GM21528 (cell line): ENCODE results near the gene BLOC1S2.
"Not testable (repeated sequence)": the region's sequence is repeated elsewhere in the genome, so short reads cannot be mapped to it uniquely, and the experiment has no call there.

ENCODE experiments used
- ATAC-seq: cut with Tn5 transposase; IDR thresholded peaks from one replicate; pipeline ENCODE4 v1.9.1; 2021; ENCODE audit warnings: mild to moderate bottlenecking, moderate library complexity; ENCODE audit not compliant: unreplicated experiment, low FRiP score

BLOC1S2 gene

DNA sequence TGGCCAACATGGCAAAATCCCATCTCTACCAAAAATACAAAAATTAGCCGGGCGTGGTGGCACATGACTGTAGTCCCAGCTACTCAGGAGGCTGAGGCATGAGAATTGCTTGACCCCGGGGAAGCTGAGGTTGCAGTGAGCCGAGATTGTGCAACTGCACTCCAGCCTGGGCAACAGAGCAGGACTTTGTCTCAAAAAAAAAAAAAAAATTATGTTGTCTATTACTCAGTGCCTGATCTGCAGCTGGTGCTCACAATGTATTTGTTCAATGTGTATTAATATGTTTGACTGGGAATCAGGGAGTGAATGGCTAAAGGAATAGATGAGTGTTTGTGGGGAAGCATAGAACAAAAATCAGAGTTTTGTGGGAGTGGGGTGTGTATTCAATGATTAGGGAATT, 5.8 kb upstream of the BLOC1S2 start:
- not testable (repeated sequence) for ATAC-seq

DNA sequence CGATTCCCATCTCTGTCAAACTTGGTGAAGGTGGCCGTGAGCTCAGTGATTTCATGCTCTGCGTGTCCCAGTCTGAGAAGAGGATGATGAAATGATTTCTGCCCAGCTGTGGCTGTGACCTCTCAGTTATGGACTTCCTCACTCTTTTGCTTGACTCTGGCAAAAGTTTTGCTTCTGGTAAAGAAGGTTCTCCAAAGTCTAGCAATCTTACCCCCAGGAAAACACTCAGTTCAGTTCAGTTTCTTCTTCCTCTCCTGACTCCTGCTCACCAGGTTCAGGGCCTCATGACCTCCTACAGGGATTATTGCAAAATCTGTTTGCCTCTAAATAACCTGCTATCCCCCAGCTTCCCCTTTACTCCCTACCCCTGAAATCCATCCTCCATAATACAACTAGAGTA, 4.9 kb upstream of the BLOC1S2 start:
- no peak for ATAC-seq

DNA sequence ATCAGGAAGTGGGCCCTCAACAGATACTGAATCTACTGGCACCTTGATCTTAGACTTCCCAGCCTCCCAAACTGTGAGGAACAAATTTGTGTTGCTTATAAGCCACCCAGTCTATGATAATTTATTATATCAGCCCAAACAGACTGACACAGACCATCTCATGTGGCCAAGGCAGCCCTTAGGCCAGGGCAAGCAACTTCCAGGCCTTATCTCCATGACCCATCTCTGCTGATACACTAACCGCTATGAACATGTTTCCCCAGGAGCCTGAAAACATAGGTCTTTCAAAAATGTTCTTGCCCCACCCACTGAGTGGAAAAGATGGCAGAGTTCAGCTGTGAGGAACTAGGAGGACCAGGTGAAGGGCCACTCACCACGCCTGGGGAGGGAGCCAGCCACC, 3.2 kb upstream of the BLOC1S2 start:
- no peak for ATAC-seq

DNA sequence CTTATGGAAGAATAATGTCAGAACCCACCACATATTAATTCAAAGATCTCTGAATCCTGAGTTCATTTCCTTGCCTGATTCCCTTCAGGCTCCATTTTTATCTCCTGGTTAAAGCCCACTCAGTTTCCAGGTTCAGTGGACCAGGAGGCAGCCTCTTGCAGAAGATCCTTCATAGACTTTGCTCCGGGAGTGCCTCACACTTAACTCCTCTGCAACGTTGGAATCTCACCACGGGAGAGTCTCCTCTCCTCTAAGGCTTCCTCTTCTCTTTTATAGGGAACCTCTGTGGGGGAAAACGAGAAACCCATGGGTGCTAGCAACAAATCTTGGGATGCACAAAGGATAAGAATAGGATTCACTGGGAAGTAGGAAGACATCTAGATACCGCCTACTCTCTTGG, 1.7 kb upstream of the BLOC1S2 start:
- no peak for ATAC-seq

DNA sequence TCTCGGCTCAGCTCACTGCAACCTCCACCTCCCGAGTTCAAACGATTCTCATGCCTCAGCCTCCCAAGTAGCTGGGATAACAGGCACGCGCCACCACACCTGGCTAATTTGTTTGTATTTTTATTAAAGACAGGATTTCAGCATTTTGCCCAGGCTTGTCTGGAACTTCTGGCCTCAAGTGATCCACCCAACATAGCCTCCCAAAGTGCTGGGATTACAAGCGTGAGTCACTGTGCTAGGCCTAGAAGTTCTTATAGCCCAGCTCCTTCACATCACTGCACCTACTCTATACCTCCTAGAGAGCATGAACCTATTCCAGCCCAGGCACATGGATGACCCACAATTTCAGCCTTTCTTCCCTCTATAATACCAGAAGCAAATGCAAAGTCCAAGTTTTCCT, 1.3 kb upstream of the BLOC1S2 start:
- no peak for ATAC-seq

DNA sequence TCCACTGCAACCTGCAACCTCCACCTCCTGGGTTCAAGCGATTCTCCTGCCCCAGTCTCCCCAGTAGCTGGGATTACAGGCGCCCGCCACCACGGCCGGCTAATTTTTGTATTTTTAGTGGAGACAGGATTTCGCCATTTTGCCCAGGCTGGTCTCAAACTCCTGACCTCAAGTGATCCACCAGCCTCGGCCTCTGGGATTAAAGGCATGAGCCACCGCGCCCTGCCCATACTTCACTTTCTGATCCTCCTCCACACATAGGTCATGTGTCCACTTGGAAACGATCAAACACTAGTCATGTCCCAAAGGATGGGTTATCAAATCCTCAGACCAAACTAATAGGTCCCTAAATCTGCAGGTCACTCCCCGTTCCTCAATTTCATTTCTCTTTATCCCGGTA, 1.2 kb downstream of the BLOC1S2 start:
- ATAC-seq = not testable (repeated sequence)

DNA sequence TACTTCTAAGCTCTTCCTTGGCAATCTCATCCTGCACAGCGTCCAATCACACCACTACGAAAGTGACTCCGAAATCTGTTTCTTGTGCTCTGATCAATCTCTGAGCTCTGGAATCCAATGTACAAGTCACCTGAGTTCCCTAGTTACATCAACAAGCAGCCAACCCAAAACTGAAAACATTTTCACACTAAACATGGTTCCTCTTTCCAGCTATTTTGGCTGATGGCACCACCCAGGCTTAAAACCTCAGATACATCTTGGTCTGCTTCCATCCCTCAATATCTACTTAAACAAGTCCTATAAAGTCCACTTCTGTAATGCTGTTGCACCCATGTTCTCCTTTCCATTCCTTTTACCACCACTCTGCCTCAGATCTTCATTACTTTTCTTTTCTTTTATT, 3.6 kb downstream of the BLOC1S2 start:
- no peak for ATAC-seq

DNA sequence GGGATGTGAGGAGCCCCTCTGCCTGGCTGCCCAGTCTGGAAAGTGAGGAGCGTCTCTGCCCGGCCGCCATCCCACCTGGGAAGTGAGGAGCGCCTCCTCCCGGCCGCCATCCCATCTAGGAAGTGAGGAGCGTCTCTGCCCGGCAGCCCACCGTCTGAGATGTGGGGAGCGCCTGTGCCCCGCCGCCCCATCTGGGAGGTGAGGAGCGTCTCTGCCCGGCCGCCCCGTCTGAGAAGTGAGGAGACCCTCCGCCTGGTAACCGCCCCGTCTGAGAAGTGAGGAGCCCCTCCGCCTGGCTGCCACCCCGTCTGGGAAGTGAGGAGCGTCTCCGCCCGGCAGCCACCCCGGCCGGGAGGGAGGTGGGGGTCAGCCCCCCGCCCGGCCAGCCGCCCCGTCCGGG, 9.5 kb downstream of the BLOC1S2 start:
- ATAC-seq = not testable (repeated sequence)

DNA sequence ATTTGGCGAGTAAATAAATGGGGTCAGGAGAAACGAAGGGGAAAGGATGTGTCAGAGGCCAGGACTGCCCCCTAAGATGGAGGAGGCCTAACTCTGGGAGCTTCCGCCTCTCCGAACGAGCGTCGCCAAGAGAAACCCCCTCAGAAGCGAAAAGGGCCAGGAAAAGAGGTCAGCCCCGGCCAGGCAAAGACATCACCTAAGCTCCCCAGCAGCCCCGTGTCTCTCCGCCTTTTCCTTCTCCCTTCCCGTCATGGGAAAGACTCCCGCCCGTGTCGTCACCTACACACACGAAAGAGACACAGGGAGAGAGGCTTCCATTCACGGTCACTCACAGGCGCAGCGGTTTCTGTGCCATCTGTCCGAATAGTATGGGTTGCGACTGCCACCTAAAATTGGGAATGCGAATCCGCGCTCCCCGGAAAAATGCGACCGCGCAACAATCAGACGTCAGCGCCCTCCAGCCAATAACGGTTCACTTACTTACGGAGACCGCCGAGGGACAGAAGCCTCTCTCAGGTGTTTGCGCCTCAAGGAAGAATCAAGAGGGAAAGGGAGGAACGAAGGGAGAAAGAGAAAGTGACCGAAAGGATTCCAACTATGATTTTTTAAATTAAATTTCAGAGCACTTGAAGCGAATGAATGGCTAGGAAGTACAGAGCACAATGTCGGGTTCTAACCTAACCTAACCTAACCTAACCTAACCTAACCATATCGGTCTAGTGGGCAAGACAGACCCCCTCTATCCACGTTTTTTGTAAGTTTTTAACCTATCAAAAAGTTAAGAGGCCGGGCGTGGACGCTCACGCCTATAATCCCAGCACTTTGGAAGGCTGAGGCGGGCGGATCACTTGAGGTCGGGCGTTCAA, 19.0 kb downstream of the BLOC1S2 start, which contains the start of gene CWF19L1:
Gene CWF19L1 (minus strand): TSS at position 400 of the 866 bp plus-strand sequence. CDS start 45 bp downstream, at position 355.
- ATAC-seq = peak; percentile 65

DNA sequence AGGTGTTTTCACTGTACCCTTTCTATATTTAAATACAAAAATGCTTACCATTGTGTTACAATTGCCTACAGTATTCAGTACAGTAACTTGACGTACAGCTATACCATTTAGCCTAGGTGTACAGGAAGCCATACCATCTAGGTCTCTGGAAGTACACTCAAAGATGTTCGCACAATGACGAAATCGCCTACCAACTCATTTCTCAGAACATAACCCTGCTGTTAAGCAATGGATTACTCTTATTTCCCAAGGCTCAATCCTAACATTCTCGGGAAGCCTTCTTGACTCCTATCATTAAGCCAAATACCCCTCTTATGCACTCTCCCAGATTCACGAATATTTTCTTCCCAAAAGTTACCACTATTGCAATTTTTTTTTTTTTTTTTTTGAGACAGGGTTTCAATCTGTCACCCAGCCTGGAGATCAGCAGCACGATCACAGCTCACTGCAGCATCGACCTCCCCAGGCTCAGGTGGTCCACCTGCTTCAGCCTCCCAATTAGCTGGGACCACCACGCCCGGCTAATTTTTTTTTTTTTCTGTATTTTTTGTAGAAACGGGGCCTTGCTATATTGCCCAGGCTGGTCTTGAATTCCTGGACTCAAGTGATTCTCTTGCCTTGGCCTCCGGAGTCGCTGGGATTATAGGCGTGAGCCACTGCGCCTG, 20.5 kb downstream of the BLOC1S2 start:
- no peak for ATAC-seq

DNA sequence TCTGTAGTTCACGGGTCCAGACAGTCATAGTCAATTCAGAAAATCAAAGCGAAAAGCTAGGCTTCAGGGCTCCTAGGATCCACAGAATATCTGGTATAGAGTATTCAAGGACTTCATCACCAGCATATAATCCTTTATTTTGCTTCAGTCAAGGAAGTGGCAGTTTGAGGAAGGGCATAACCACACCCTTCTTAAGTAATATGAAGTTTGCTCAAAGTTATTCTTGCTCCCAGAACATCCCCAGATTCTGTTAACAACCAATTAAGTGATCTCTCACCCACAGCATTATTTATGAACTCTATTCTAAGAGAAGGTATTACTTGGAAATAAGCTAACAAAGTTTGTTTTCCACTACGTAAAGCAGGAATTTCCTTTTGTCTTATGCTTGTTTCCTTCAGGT, 32.3 kb downstream of the BLOC1S2 start:
- no peak for ATAC-seq

DNA sequence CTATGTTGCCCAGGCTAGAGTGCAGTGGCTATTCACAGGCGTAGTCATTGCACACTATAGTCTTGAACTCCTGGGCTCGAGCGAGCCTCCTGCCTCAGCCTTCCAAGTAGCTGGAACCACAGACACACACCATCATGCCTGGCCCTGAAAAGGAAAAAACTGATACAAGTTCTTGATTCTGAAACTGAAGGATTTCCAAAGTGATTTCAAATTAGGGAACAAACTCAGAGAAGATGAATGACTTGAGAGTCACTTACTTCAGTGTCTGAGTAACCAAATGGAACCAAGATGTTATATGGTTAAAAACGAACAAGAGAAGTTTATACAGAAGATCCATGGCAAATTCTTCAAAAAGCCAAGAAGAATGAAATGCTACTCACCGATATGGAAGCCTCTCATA, 33.4 kb downstream of the BLOC1S2 start:
- ATAC-seq = no peak

DNA sequence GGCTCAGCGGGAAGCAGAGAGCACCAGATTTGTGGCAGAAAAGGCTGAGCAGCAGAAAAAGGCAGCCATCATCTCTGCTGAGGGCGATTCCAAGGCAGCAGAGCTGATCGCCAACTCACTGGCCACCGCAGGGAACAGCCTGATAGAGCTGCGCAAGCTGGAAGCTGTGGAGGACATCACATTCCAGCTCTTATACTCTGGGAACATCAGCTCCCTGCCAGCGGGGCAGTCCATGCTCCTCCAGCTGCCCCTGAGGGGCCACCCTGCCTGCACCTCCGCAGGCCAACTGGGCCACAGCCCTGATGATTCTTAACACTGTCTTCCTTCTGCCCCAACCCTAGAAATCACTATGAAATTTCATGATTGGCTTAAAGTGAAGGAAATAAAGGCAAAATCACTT, 37.7 kb downstream of the BLOC1S2 start:
- ATAC-seq = no peak

DNA sequence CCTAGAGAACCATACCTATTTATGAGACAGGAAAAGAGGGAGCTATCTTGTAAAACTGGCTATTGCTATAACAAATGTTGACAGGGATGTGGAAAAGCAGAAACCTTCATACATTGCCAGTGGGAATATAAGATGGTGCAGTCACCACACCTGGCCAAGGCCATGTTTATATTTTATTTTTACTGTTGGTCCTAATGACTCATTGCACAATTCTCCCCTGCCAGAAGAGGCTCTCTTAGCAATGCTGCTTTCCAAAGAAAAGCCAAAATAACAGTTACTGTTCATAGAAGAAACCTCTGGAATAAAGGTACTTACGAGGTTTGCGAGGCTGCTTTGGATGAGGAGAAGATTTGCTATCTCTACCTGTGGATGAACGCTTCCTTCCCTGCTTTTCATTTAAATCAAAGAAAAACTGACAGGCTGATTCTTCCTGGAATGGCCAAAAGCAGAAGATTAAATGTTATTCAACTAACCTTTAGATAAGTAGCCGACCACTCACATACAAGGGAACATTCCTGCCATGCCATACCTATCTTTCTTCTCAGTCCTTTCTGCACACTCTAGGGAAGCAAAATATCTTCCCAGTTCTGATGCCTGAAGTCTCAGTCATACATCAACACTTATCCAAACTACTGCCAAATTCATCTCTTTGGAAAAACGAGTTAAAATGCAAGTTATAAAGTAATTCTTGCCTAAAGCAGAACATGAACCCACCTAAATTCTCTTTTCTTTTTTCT, 40.8 kb downstream of the BLOC1S2 start:
- ATAC-seq = no peak

DNA sequence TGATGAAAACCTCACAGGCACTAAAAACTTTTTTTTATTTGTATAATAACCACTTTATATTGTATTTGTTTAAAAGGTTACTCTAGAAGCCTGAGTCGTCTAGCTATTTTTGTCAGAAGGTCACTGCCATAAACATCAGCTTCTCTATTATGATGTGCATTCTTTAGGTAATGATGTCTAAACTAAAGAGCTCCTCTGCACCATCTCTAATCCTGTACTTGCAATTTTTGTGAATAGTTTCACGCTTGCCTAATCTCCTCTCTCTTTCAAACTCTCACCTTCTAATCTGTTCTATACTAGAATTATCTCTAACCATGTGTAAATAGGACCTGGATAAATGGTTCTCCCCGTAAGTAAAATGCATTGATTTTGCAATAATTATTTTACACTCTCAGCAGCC, 46.6 kb downstream of the BLOC1S2 start:
- ATAC-seq = no peak

DNA sequence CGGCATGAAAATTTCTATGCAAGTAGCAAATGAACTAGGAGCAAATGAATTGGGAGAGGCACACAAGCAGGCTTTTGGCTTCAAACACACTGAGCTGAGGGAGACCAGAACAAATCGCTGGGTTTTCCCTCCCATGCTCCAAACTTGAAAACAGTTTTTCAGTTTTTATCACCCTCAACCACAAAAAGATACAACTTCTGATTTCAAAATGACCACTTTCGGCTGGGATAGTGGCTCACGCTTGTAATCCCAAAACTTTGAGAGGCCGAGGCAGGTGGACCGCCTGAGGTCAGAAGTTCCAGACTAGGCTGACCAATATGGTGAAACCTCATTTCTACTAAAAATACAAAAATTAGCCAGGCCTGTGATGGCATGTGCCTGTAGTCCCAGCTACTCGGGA, 48.1 kb downstream of the BLOC1S2 start:
- ATAC-seq = no peak

DNA sequence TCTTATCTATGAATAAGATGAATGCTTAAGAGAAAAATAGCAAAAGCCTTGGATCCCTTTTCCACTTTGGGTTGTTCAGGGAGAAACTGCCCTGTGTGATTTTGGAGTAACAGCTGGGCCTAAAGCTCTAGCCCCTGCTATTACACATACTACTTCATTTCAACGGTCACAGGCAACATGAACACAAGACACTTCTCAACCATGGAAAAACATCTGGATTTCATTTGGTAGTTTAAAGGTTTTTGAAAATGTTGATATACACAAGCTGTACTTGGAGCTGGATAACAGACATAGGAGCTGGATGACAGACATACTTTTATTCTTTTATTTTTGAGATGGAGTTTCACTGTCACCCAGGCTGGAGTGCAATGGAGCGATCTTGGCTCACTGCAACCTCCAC, 54.4 kb downstream of the BLOC1S2 start:
- ATAC-seq = no peak

DNA sequence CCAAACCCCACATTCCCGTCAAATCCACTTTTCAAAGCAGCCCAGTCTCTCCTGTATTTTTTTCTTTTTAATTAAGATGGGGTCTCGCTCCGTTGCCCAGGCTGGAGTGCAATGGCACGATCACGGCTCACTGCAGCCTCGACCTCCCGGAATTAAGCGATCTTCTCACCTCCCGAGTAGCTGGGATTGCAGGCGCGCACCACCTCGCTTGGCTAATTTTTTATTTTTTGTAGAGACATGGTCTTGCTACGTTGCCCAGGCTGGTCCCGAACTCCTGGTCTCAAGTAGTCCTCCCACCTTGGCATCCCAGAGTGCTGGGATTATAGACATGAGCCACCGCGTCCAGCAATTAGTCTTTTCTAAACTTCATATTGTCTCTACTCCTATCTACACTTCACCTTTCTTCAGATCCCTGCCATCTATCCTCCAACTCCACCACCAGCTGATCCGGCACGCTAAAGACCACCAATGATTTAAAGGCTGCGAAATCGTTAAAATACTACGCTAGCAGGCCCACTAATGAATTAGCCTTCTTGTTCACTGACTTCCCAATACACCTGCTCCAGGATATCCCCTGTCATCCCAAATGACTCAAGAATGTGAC, 56.6 kb downstream of the BLOC1S2 start:
- no peak for ATAC-seq

DNA sequence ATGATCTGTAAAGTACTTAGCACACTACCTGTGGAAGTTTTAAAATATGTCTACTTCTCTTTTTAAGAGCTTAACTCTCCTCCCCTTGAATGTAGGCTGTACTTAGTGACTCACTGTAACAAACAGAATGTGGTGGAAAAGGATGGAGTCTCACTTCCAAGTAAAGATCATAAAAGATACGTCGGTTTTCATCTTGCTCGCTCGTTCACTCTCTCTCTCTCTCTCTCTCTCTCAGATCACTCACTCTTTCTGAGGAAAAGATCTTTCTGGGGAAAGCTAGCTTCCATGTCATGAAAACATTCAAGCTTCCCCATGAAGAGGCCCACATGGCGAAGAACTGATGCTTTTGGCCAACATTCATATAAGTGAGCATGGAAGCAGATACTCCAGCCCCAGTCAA, 62.6 kb downstream of the BLOC1S2 start:
- ATAC-seq = no peak
